ENCODE data around the gene SLC44A4. TPM values are rescaled to one million over a fixed set of nuclear protein-coding genes. Genes with fewer than 3 reads are reported as not detected.

Gene SLC44A4
- total and polyA plus RNA-seq, 9 of the 15 experiments (the other 6 are each of a cell fraction or from before 2014, with no cell fraction given): 7.9 to 18.6 (median 11.2) TPM

GRCh38 chr6:31878222-31878621 lies 575 bp downstream of the SLC44A4 start:
- Histone ChIP-seq H3K36me3 (ENCODE audit: control insufficient read depth, insufficient read depth, low read length) (peaks cover 36% of the 10 kb centered on the region; the same call in 2 of the 3 replicates), H3K9me1 (ENCODE audit: control insufficient read depth, insufficient read depth, low read length) (no peaks in the 10 kb centered on the region), H4K20me1 (replicated peaks; ENCODE audit: control insufficient read depth, insufficient read depth, low read length) (no peaks in the 10 kb centered on the region), H3K9ac (ENCODE audit: insufficient read depth in 1 of 2, low read depth in 2 of 2, low read length in 2 of 2) (peak overlapping the region in 1 of 2 experiments; percentile 80; a peak in 2 of 4 replicates), H3K27ac (ENCODE audit: extremely low read depth, low read depth, low read length) (no peak overlapping the region), H3K4me3 (no peak overlapping the region), H3K79me2 (ENCODE audit: control insufficient read depth, insufficient read depth, low read length) (no peaks in the 10 kb centered on the region), H3K4me1 (replicated peaks in 1 of 2; ENCODE audit: control insufficient read depth in 2 of 2, insufficient read depth in 2 of 2, low read length in 2 of 2) (peaks cover 0 to 31% of the 10 kb centered on the region in 2 experiments; a peak in 3 of 5 replicates), H3K9me3 (replicated peaks; ENCODE audit: control insufficient read depth, insufficient read depth, low read depth, low read length) (no peaks in the 10 kb centered on the region), H3K4me2 (ENCODE audit: insufficient read depth, low read length) (no peak overlapping the region), H2AFZ (ENCODE audit: low read depth, low read length) (no peak overlapping the region), H3K27me3 (ENCODE audit: control insufficient read depth in 2 of 2, insufficient read depth in 2 of 2, low read length in 2 of 2) (no peaks in the 10 kb centered on the region)
- ChIA-PET POLR2A (no interaction called here), CTCF (ENCODE audit: low intra/inter-chr PET ratio) (no interaction called here)
- no TSS peak for BruUV-seq (replicated peaks)
- in situ Hi-C loops (cut with MboI): no loop called here
- ATAC-seq: no peak
- FAIRE-seq: no peak
- no peak for TF ChIP-seq E2F3 (CRISPR knock-in tag; IDR thresholded peaks at IDR 0.05)
- TF ChIP-seq RBM14 (IDR thresholded peaks at IDR 0.05; ENCODE audit: borderline replicate concordance, insufficient read depth, low read depth, low read length): no peak
- TF ChIP-seq ZNF780A (CRISPR knock-in tag; IDR thresholded peaks at IDR 0.05): no peak
- TF ChIP-seq ZNF507 (tag; conservative IDR thresholded peaks at IDR 0.05): no peak
- no peak for TF ChIP-seq ZNF165 (CRISPR knock-in tag; IDR thresholded peaks at IDR 0.05; ENCODE audit: borderline replicate concordance)
- TF ChIP-seq TCF7L2 (IDR thresholded peaks at IDR 0.05; ENCODE audit: low read depth, low read length): no peak
- no peak for TF ChIP-seq THRB (CRISPR knock-in tag; conservative IDR thresholded peaks at IDR 0.05)
- TF ChIP-seq KDM4B (IDR thresholded peaks at IDR 0.05; ENCODE audit: borderline replicate concordance in 2 of 2, low read depth in 1 of 2): no peak
- WGBS (ENCODE audit: insufficient coverage, low coverage, missing lambda C conversion rate): 62% methylated on average over 3 of the region's 3 CpGs
- DNase-seq (ENCODE audit: extremely low read depth in 1 of 4, low spot score in 3 of 4): no peak
- intact Hi-C loops (cut with micrococcal nuclease): no loop called here
